Measurements from ENCODE around the gene ZBED5. TPM values are rescaled to one million over a fixed set of nuclear protein-coding genes. Genes with fewer than 3 reads are reported as not detected.
"Not testable (repeated sequence)": the region's sequence is repeated elsewhere in the genome, so short reads cannot be mapped to it uniquely, and the experiment has no call there.

The ZBED5 gene
- total and polyA plus RNA-seq, 3 donors from 2014 or later, result 27.0 to 37.3 (median 30.4) TPM

- Histone ChIP-seq H3K27me3 (no peaks in the 10 kb centered on the region), H3K4me3 (no peak overlapping the region), H3K9me3 (no peaks in the 10 kb centered on the region), H3K36me3 (ENCODE audit: low read depth, missing control alignments) (no peaks in the 10 kb centered on the region), H3K27ac (no peak overlapping the region), H3K4me1 (no peaks in the 10 kb centered on the region)
- WGBS, 2 donors, result 93 to 95% methylated on average over 1 of the region's 1 CpG
- intact Hi-C loops (cut with DNase I; ENCODE audit: low total_unique reads), result no loop called here
- TF ChIP-seq POLR2A (IDR thresholded peaks at IDR 0.05) (no peak), CTCF (IDR thresholded peaks at IDR 0.05) (no peak)
- no peak for DNase-seq
These were observed 33.4 kb upstream of the ZBED5 start for GRCh38 chr11:10891151-10891720.

GRCh38 chr11:10890083-10890482 lies 32.2 kb upstream of the ZBED5 start:
- H3K36me3 ChIP-seq (ENCODE audit: low read depth, missing control alignments); DNase-seq; H3K4me1 ChIP-seq; H3K4me3 ChIP-seq; H3K27ac ChIP-seq; intact Hi-C loops (cut with DNase I; ENCODE audit: low total_unique reads); H3K9me3 ChIP-seq; H3K27me3 ChIP-seq: not testable (repeated sequence)

GRCh38 chr11:10887307-10887706 lies 29.5 kb upstream of the ZBED5 start:
- Histone ChIP-seq H3K36me3 (ENCODE audit: low read depth, missing control alignments) (no peaks in the 10 kb centered on the region), H3K27me3 (no peaks in the 10 kb centered on the region), H3K9me3 (no peaks in the 10 kb centered on the region), H3K27ac (no peak overlapping the region), H3K4me3 (no peak overlapping the region), H3K4me1 (no peaks in the 10 kb centered on the region)
- intact Hi-C loops (cut with DNase I; ENCODE audit: low total_unique reads), result no loop called here
- no peak for DNase-seq
- TF ChIP-seq POLR2A (IDR thresholded peaks at IDR 0.05) (no peak), CTCF (IDR thresholded peaks at IDR 0.05) (no peak)

- WGBS, 2 donors, result 79 to 87% methylated on average over 3 of the region's 3 CpGs
- Histone ChIP-seq H3K36me3 (ENCODE audit: low read depth, missing control alignments) (no peaks in the 10 kb centered on the region), H3K27ac (no peak overlapping the region), H3K4me1 (no peaks in the 10 kb centered on the region), H3K27me3 (no peaks in the 10 kb centered on the region), H3K9me3 (no peaks in the 10 kb centered on the region), H3K4me3 (no peak overlapping the region)
- TF ChIP-seq POLR2A (IDR thresholded peaks at IDR 0.05) (no peak), CTCF (IDR thresholded peaks at IDR 0.05) (no peak)
- intact Hi-C loops (cut with DNase I; ENCODE audit: low total_unique reads), result no loop called here
- DNase-seq, result no peak
These were observed 28.9 kb upstream of the ZBED5 start for GRCh38 chr11:10886652-10887250.

GRCh38 chr11:10885703-10886363 lies 28.0 kb upstream of the ZBED5 start:
- Histone ChIP-seq H3K4me1 (no peaks in the 10 kb centered on the region), H3K9me3 (no peaks in the 10 kb centered on the region), H3K4me3 (no peak overlapping the region), H3K36me3 (ENCODE audit: low read depth, missing control alignments) (no peaks in the 10 kb centered on the region), H3K27ac (no peak overlapping the region), H3K27me3 (no peaks in the 10 kb centered on the region)
- intact Hi-C loops (cut with DNase I; ENCODE audit: low total_unique reads), result no loop called here
- peak; percentile 34 for DNase-seq
- 32 to 40% methylated on average over 2 of the region's 2 CpGs for WGBS, 2 donors
- TF ChIP-seq CTCF (IDR thresholded peaks at IDR 0.05) (no peak), POLR2A (IDR thresholded peaks at IDR 0.05) (no peak)

GRCh38 chr11:10884292-10884691 lies 26.4 kb upstream of the ZBED5 start:
- H3K4me3 ChIP-seq; H3K9me3 ChIP-seq; H3K27ac ChIP-seq; H3K4me1 ChIP-seq; DNase-seq; intact Hi-C loops (cut with DNase I; ENCODE audit: low total_unique reads); H3K36me3 ChIP-seq (ENCODE audit: low read depth, missing control alignments); H3K27me3 ChIP-seq: not testable (repeated sequence)
- WGBS, 2 donors, result 88 to 93% methylated on average over 4 of the region's 4 CpGs
